GM23248 (cell line): ENCODE data around the gene TBL1XR1. TPM values are rescaled to one million over a fixed set of nuclear protein-coding genes. Genes with fewer than 3 reads are reported as not detected.

Experiments used
- DNase-seq: peaks from one replicate; pipeline ENCODE4 v3.0.0-alpha.2; 2015
- H2AFZ ChIP-seq: fragments of 200-600 bp; sonication (generic); 2 replicates; pipeline ENCODE4 v1.6.1; 2016; ENCODE audit warnings: antibody characterized with exemption
- H3F3A ChIP-seq: fragments of 200-600 bp; sonication (generic); 2 replicates; pipeline ENCODE4 v1.6.1; 2016; ENCODE audit warnings: mild to moderate bottlenecking, antibody characterized with exemption, mixed run types; ENCODE audit not compliant: insufficient read depth
- H3K27ac ChIP-seq: fragments of 200-600 bp; sonication (generic); 2 replicates; pipeline ENCODE4 v1.5.1; 2016; ENCODE audit warnings: mild to moderate bottlenecking
- H3K27me3 ChIP-seq: fragments of 200-600 bp; sonication (generic); replicated peaks from 2 replicates; pipeline ENCODE4 v1.6.1; 2016; ENCODE audit warnings: mild to moderate bottlenecking; ENCODE audit not compliant: insufficient read depth
- H3K36me3 ChIP-seq: fragments of 200-600 bp; sonication (generic); 2 replicates; pipeline ENCODE4 v1.6.1; 2016; ENCODE audit warnings: low read depth, mild to moderate bottlenecking
- H3K4me1 ChIP-seq: fragments of 200-600 bp; sonication (generic); 2 replicates; pipeline ENCODE4 v1.6.1; 2016; ENCODE audit warnings: mild to moderate bottlenecking; ENCODE audit not compliant: insufficient read depth
- H3K4me2 ChIP-seq: fragments of 200-600 bp; sonication (generic); one replicate; pipeline ENCODE4 v1.6.1; 2016; ENCODE audit warnings: mild to moderate bottlenecking; ENCODE audit not compliant: unreplicated experiment
- H3K4me3 ChIP-seq: fragments of 200-600 bp; sonication (generic); 2 replicates; pipeline ENCODE4 v1.5.1; 2016; ENCODE audit warnings: mild to moderate bottlenecking
- H3K79me2 ChIP-seq: fragments of 200-600 bp; sonication (generic); 2 replicates; pipeline ENCODE4 v1.6.1; 2016; ENCODE audit warnings: mild to moderate bottlenecking; ENCODE audit not compliant: insufficient read depth
- H3K9ac ChIP-seq: fragments of 200-600 bp; sonication (generic); 2 replicates; pipeline ENCODE4 v1.6.1; 2016; ENCODE audit warnings: mild to moderate bottlenecking
- H3K9me2 ChIP-seq: fragments of 200-600 bp; sonication (generic); 2 replicates; pipeline ENCODE4 v1.6.1; 2016; ENCODE audit warnings: mixed run types, mild to moderate bottlenecking, moderate library complexity; ENCODE audit not compliant: insufficient read depth
- H3K9me3 ChIP-seq: fragments of 200-600 bp; sonication (generic); one replicate; pipeline ENCODE4 v1.6.1; 2017; ENCODE audit warnings: low read depth
- H4K20me1 ChIP-seq: fragments of 200-600 bp; sonication (generic); 2 replicates; pipeline ENCODE4 v1.6.0; 2016; ENCODE audit not compliant: insufficient read depth
- EZH2 ChIP-seq: fragments of 200-600 bp; sonication (generic); IDR thresholded peaks from 2 replicates; pipeline ENCODE4 v1.6.1; 2018; ENCODE audit warnings: antibody characterized with exemption, mild to moderate bottlenecking; ENCODE audit not compliant: insufficient read depth, poor library complexity, severe bottlenecking
- EZH2phosphoT487 ChIP-seq: fragments of 200-600 bp; sonication (generic); IDR thresholded peaks from 2 replicates; pipeline ENCODE4 v1.6.1; 2018; ENCODE audit warnings: antibody characterized with exemption, moderate library complexity, mild to moderate bottlenecking, low read depth; ENCODE audit not compliant: insufficient read depth
- WGBS, 2 experiments: methylation state at CpG; one replicate each; pipeline ENCODE4 v1.1.6; 2015 to 2017; ENCODE audit warnings: low lambda C conversion rate in 2 of 2, low coverage in 1 of 2; ENCODE audit errors: missing lambda C conversion rate in 2 of 2; 5-methylcytosine and 5-hydroxymethylcytosine counted together
- in situ Hi-C: fragments of 300-500 bp; cut with MboI; formaldehyde crosslinking; loops from 2 replicates; pipeline ENCODE4 v1.15.0; 2020
- polyA plus RNA-seq: library from polyadenylated mRNA; unstranded; fragments of >200 nt; fragmentation: Nextera tagmentation; extraction: Ambion mirVana; gene quantifications from 2 replicates; pipeline ENCODE4 v1.2.1, GENCODE V29; 2016
- total RNA-seq: library from RNA; depleted of rRNA; stranded (reverse); fragments of >200 nt; shearing (Covaris generic); gene quantifications from 2 replicates; pipeline ENCODE4 v1.2.3, GENCODE V29; 2014

Gene TBL1XR1
- total and polyA plus RNA-seq, 2 experiments from 2014 or later = 41.6 to 87.2 TPM

- Histone ChIP-seq H2AFZ (no peak overlapping the region), H3K79me2 (peaks cover 100% of the 10 kb centered on the region), H3K4me3 (no peak overlapping the region), H3K27me3 (no peaks in the 10 kb centered on the region), H3F3A (no peaks in the 10 kb centered on the region), H3K9ac (no peak overlapping the region), H3K9me2 (no peaks in the 10 kb centered on the region), H3K27ac (no peak overlapping the region), H3K36me3 (no peaks in the 10 kb centered on the region), H3K4me1 (peaks cover 1% of the 10 kb centered on the region; the same call in 1 of the 2 replicates), H3K4me2 (no peak overlapping the region), H4K20me1 (peaks cover 22% of the 10 kb centered on the region), H3K9me3 (no peaks in the 10 kb centered on the region)
- in situ Hi-C loops = no loop called here
- no peak for DNase-seq
- TF ChIP-seq EZH2 = no peak
- no peak for TF ChIP-seq EZH2phosphoT487
- 95 to 96% methylated on average over 10 of the region's 10 CpGs for WGBS, 2 experiments
Measured at GRCh38 chr3:177179281-177180067, 17.8 kb downstream of the TBL1XR1 start.

GRCh38 chr3:177177749-177178221 lies 19.5 kb downstream of the TBL1XR1 start:
- TF ChIP-seq EZH2 = no peak
- no peak overlapping the region for H3K4me2 ChIP-seq
- H3K9ac ChIP-seq = no peak overlapping the region
- 83 to 84% methylated on average over 8 of the region's 8 CpGs for WGBS, 2 experiments
- H2AFZ ChIP-seq = no peak overlapping the region
- H3K79me2 ChIP-seq = peaks cover 100% of the 10 kb centered on the region
- no peaks in the 10 kb centered on the region for H3K9me2 ChIP-seq
- H4K20me1 ChIP-seq = peaks cover 22% of the 10 kb centered on the region
- no peak overlapping the region for H3K27ac ChIP-seq
- H3K27me3 ChIP-seq = no peaks in the 10 kb centered on the region
- no peaks in the 10 kb centered on the region for H3K36me3 ChIP-seq
- in situ Hi-C loops = no loop called here
- DNase-seq = no peak
- H3K9me3 ChIP-seq = no peaks in the 10 kb centered on the region
- H3F3A ChIP-seq = no peaks in the 10 kb centered on the region
- H3K4me1 ChIP-seq = no peaks in the 10 kb centered on the region
- H3K4me3 ChIP-seq = no peak overlapping the region

DNA sequence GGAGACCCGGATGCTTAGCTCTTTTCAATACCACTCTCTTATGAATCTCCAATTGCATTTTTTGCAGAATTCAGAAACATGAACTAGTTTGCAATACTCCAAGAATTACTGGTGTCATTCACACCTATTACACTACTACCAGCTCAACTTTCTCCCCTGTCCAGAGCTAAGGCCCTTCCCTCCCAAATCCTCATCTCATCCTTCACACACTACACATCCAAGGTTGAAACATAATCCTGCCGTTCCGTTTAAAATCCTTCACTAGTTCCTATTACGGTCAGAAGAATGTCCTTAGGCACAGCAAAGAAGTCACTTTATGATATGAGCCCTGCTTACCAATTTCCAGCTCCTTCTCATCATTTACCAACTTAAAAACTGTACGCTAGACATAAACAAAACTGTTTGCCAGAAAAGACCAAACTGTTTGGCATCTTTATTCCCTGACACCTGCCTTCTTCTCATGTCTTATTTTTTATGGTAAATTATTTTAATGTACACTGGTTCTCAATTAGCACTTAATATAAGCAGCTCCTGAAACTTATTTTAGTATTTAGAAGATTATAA lies 22.6 kb downstream of the TBL1XR1 start:
- in situ Hi-C loops = no loop called here
- Histone ChIP-seq H3K9ac (no peak overlapping the region), H3K27ac (no peak overlapping the region)

DNA sequence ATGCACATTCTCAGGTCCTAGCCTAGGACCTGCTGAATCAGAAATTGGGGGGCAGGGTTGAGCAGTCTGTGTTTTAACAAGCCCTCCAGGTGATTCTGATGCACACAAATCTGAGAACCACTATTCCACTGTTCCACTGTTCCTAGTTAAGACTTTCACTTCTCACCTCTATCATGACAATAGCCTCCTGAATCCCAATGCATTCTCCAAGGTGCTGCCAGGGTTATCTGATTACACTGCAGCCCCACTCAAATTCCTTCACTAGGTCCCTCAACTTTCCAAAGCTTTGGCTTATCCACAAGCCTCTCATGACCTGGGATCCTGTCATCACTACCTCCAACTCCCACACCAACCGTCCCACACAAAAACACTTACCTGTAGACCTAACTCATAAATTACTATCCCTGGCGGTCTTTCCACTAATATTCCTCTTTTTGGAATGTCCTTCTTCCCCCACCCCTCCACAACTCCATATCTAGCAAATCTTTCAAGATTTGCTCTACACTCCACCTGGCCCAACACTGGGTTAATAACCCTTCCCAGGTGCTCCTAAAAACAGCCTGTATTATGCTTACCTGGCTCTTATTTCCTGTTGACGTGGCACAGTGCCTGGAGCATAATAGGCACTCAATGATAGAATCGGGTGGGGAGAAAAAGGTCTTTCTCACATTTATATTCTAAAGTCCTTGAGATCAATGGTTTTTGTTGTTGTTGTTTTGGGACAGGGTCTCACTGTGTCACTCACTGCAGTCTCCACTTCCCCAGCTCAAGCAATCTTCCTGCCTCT lies 27.2 kb downstream of the TBL1XR1 start:
- peaks cover 100% of the 10 kb centered on the region for H3K79me2 ChIP-seq
- H3K9me3 ChIP-seq = no peaks in the 10 kb centered on the region
- H3K27ac ChIP-seq = no peak overlapping the region
- 82 to 91% methylated on average over 4 of the region's 4 CpGs for WGBS, 2 experiments
- no peak overlapping the region for H2AFZ ChIP-seq
- H3K4me3 ChIP-seq = no peak overlapping the region
- H3K9ac ChIP-seq = no peak overlapping the region
- no peak overlapping the region for H3K4me2 ChIP-seq
- DNase-seq = no peak
- H3K9me2 ChIP-seq = no peaks in the 10 kb centered on the region
- in situ Hi-C loops = no loop called here
- TF ChIP-seq EZH2phosphoT487 (no peak), EZH2 (no peak)
- no peaks in the 10 kb centered on the region for H3K36me3 ChIP-seq
- H3K4me1 ChIP-seq = no peaks in the 10 kb centered on the region
- no peaks in the 10 kb centered on the region for H3F3A ChIP-seq
- H4K20me1 ChIP-seq = peaks cover 31% of the 10 kb centered on the region
- H3K27me3 ChIP-seq = no peaks in the 10 kb centered on the region

More for the DNA sequence above, 22.6 kb downstream of the TBL1XR1 start:
- Histone ChIP-seq H3K79me2 (peaks cover 100% of the 10 kb centered on the region), H3K4me1 (no peaks in the 10 kb centered on the region), H3K9me2 (no peaks in the 10 kb centered on the region), H3K4me3 (no peak overlapping the region), H3F3A (no peaks in the 10 kb centered on the region), H2AFZ (no peak overlapping the region), H4K20me1 (peaks cover 19% of the 10 kb centered on the region), H3K36me3 (no peaks in the 10 kb centered on the region), H3K4me2 (no peak overlapping the region), H3K27me3 (no peaks in the 10 kb centered on the region), H3K9me3 (no peaks in the 10 kb centered on the region)
- DNase-seq = no peak
- 47% methylated on average over 5 of the region's 5 CpGs for WGBS, 2 experiments
- no peak for TF ChIP-seq EZH2
